ENCODE results near the gene ACY1.
A peak's percentile ranks its signal among the peaks of the same experiment; 100 is the strongest.

Gene ACY1

DNA sequence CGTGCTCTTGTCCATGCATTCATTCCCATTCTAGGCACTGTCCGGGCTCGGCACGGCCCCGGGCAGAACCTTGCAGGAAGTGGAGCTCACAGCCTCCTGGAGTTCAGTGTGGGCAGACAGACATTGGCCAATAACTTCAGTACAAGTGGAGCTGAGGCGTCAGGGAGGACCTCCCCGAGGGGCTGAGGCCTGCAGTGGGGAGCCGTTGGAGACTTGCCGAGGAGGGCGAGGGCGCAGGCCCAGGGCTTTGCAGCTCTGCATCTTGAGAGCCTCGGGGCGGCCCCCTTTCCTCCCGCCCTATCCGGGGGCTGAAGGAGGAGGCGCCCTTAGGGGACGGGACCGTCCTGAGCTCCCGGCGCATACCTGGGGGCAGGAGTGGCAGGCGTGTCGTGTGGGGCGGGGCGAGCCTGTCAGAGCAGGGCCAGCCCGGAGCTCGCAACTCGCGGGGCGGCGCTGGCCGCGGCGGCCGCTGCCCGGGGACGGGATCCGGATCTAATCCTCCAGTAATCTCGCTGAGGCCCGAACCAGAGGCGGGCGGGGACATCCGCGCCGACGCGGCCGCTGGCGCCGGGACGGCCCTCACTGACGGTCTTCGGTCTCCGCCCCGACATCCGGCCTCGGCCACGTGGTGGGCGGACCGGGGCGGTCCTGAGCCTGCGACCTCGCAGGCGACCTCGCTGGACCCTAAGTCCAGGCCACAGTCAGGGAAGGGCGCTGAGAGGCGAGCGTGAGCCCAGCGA lies at the start of gene ACY1:
TSS of gene ACY1 (plus strand) at position 698 of the 740 bp plus-strand sequence. CDS start 530 bp downstream, outside the sequence.
- DNase-seq = peak; percentile 78

DNA sequence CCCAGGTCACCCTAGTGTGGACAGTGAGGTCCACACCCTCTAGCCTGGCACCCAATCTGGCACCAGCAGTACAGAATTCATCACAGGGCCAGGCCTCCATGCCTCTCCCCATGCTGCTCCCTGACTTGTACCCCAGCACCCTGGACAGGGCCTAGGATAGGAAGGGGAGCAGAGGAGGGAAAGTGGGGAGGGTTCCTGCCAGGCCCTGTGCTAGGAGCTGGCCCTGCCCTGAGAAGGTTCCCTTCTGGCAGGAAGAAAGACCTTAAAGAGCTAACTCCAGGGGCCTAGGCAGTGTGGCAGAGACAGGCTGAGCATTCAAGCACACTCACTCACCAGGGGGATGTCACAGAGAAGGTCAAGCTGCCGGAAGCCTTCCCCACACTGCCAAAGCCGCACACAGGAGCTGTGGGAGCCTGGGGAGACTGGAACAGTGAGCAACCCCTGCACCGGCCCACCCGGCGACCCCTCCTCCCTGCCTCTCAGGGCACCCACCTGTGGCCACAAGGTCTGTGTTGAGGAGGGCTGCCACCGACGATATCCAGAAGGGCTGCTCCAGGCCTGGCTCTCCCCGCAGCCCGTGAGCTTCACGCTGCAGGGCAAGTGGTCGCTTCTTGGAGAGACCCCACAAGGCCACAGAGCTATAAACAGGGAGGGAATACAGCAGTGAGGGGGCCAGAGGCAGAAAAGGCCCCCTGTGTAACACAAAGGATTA lies 49.0 kb upstream of the ACY1 start:
- no peak for DNase-seq

DNA sequence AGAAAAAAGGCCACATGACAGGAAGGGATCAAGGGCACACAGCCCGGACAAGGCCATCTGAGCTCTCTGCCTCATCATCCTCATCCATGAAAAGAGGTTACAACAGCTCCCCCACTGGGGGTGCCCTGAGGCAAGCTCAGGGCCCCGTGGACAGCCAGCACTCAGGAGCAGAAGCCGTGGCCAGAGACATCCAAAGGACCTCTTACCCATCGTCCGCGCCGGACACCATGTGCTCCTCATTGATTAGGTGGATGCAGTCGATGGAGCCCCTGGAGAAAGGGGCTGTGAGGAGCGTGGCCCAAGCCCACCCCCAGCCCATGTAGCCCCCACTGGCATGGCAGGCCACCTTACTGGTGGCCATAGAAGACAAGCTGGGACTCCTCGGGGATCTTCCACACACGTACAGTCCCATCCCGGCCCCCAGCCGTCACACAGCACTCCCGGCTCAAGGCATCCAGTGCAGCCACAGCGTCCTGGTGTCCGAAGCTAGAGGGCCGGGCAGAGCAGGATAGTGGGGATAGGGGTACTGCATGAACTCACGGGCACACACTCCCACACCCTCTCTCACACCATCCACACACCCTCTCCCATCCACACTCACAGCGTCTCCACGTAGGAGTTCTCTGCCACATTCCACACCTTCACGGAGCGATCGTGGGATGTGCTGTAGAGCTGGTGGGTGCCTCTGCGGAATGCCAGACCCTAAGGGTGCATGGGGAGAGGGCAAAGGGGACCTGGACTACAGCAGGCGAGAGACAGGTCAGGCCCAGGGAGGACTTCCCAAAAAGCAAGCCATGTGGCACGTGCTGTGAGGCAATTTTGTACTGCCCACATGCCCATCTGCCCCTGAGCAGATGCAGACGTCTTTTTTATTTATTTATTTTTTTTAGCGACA lies 48.1 kb upstream of the ACY1 start:
- no peak for DNase-seq

DNA sequence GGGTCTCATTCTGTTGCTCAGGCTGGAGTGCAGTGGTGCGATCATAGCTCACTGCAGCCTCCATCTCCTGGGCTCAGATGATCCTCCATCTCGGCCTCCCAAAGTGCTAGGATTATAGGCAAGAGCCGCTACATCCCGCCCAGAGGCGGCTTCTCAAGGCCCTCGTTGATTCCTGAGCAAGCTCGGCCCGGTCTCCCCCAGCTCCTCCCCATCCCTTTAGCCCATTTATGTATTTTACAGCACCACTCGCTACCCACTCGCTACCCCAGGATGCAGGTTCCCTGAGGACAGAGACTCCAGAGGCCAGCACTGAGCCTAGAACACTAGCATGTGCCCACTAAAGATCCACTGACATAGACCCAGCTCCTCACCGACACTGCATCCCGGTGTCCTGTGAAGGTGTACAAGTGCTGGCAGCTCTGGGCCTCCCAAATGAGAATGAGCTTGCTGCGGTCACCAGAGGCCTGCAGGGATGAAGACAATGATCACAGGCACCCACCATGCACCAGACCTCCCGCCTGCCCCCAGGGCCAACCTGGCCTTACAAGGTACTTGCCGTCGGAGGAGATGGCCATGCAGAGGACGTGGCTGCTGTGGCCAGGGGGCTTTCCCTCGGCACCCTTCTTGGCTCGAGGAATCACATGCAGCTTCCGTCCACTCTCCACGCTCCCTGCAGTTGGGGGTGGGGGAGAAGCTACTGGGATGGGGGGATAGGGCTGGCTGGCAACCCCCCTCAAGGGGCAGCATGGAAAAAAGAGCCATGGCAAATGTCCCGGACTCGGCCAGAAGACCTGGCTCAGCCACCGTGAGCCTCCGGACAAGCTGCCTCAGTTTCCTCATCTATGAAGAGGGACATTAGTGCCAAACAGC lies 47.2 kb upstream of the ACY1 start:
- no peak for DNase-seq

DNA sequence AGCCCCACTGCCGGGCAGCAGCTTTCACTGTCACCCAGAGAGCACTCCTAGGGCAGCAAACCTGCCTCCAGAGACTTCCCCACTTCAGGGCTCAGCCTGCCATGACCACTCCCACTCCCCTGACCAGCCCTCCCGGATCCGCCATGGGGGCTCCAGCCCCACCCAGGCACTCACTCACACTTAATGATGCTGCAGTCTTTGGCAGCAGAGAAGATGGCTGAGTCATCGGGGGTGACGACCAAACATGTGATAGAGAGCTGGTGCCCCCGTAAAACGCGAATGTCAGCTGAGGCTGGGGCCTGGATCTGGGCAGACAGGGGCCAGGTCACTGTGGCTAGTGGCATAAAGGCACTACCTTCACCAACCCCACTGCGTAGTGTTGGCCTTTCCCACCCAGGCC lies 46.3 kb upstream of the ACY1 start:
- no peak for DNase-seq

DNA sequence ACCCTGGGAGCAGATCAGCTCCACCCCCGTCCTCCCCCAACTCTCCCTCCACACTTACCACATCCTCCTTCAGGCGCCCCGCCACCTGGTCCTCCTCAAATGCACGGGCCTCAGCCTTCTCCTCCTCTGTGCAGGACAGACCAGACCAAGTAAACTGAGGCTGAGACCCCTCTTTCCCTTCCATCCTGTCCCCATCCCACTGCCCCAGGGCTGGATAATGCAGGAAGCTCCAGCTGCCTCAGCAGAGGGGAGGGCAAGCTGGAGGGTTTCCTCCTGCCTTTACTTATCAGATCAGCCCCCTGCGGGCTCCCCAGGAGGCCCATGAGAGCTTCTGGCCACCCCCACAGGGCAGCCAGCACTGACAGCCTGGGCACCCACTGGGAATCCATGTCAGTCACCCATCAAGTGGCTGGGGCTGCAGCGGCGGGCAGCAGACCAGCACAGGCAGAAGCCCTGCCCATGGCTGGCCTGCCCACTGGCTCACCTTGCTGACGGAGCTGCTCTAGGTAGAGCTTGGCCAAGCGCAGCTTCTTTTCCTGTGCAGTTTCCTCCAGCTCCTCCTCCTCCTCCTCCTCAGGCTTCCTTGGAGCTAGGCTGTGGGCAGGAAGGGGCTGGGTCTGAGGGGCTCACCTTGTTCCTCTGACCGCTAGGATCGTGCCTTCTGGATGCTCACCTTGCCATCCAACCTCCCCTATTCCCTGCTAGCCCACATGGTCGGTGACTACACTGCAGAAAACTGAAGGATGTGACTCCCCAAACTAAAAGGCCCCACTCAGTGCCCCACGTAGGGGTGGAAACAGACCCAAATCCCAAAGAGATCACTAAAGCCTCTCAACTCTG lies 45.5 kb upstream of the ACY1 start:
- DNase-seq = no peak

DNA sequence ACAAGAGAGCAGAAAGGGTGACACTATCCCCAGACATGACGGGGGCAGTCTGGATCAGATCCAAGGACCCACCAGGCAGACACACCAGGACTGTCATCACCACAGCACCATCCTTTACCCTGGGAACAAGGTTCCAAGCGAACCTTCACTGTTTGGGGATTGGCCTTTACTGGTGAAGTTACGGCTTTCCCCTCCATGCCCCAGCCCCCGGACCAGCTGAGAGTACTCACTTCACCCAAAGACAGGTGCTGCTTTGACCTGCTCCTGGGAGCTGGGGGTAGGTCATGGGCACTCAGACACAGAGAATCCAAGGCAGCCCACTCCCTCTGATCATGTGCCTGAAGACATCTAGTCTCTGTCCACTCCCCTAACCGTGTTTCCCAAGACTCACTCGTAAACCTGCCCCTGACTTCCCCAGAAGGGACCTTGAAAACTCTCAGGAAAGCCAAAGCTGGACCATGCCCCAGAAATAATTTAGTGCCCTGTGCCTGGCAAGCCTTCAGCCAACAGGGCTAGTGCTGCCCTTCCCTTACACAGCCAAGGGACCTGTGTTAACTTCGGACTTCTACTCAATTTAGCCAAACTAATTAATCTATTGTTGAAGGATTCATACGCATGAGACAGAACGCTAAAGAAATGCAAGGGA lies 44.4 kb upstream of the ACY1 start:
- no peak for DNase-seq

DNA sequence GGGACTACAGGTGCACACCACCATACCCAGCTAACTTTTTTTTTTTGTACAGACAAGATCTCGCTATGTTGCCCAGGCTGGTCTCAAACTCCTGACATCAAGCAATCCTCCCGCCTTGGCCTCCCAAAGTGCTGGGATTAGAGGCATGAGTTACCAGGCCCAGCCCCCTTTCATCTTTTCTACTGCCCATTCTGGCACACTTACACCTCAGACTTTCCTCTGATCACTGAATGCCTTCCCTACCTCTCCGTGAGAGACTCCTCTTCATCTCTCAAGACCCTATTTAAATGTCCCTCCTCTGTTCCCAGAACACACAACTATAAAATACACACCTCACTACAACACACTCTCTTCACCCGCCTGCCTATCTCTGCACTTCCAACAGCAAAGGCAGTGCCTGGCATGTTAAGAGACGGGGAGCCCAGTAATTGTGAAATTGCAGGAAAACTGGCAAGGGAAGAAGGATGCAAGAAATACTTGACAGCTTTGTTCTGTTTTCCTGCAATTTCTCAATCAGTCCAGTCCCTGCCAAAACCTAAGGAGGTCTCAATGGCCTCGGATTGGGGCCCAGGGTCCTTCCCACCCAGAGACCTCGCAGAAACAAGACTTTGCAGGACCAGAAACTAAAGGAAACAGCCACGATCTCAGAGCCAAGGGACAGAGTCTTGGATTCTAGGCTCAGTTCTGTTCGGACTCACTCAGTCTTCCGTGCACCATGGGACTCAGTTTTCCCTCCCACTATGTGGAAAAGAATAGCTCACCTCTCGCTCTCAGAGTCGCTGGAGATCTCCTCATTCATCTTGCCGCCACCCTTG lies 42.5 kb upstream of the ACY1 start:
- DNase-seq = no peak

DNA sequence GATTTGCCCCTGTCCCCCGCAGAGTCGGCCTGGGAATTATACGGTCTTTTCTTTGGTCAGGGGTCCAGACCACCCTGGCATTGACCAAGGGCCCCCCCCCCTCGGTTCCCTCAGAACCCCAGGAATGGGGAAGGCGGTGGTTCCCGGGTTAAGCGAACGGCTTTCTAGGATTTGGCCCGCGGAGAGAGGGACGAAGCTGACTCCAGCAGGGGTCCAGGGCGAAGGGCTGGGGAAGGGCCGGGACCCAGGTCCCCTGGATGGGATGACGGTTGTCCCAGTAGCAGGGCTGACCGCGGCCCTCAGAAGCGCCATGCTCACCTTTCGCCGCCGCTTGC lies 41.9 kb upstream of the ACY1 start:
- DNase-seq = no peak

DNA sequence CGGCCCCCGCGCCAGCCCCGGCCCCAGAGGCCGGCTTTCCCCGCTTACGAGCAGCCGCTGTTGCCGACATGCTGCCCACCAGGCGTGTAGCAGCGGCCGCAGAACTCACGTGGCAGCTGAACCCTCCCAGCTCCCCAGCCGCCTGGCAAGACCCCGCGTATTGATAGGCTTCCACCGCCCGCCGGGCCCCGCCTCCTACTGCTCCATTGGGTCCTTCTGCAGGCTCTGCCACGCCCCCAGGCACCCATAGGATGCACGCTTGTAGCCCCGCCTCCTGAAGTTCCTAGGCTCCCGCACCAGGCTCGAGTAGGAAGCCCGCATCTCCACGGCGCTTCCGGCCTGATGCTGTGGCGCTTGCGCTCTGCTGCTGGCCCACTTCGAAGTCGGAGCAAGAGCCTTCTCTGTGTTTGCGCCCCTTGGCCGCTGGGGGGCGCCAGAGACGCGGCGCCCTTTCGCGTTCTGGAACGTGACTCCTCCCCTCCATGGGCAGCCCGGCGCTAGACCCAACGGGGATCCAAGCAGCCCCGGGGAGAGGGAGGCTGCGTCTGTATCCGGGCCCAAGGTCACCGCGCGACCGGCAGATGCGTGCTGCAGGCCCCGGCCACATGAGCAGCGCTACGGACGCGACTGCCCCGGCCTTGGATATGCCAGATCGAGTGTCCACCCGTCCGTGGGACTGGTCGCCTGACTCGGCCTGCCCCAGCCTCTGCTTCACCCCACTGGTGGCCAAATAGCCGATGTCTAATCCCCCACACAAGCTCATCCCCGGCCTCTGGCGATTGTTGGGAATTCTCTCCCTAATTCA lies 41.3 kb upstream of the ACY1 start, which contains the start of the genes PARP3 and RRP9:
TSS of gene PARP3 (plus strand) at position 566 of the 805 bp plus-strand sequence. CDS start 993 bp downstream, outside the sequence.
TSS of gene RRP9 (minus strand) at position 107 of the 805 bp plus-strand sequence. CDS start at position 70, 37 bp downstream.
- peak; percentile 100 for DNase-seq

DNA sequence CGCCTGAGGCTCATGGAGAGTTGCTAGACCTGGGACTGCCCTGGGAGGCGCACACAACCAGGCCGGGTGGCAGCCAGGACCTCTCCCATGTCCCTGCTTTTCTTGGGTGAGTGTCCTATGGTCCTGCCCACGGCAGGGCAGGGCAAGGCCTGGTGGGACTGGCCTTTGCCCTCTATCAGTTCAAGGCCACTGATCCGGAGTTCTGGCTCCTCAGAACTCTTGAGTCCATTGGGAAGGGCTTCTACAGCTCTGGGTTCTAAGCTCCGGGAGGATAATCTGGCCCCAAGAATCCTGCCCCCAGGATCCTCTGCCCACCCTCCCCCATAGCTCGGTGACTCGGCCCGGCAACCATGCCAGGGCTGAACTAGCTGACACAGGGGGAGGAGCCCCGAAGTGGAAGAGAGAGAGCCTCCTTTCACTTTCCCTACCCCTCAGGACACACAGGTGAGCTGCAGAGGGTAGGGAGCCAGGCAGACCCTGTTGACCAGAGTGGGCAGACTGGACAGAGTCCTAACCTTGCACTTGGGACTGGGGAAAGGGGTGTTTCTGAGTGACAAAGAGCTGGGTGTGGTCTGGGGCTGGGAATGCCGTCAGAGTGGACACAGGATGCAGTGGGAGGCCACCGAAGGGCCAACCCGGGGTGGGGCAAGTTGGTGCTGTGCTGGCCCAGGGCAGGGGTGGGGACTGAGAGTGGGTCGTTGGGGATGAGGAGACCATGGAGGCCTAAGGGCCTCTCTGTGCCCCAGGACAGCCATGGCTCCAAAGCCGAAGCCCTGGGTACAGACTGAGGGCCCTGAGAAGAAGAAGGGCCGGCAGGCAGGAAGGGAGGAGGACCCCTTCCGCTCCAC lies 40.5 kb upstream of the ACY1 start:
- peak; percentile 62 for DNase-seq

DNA sequence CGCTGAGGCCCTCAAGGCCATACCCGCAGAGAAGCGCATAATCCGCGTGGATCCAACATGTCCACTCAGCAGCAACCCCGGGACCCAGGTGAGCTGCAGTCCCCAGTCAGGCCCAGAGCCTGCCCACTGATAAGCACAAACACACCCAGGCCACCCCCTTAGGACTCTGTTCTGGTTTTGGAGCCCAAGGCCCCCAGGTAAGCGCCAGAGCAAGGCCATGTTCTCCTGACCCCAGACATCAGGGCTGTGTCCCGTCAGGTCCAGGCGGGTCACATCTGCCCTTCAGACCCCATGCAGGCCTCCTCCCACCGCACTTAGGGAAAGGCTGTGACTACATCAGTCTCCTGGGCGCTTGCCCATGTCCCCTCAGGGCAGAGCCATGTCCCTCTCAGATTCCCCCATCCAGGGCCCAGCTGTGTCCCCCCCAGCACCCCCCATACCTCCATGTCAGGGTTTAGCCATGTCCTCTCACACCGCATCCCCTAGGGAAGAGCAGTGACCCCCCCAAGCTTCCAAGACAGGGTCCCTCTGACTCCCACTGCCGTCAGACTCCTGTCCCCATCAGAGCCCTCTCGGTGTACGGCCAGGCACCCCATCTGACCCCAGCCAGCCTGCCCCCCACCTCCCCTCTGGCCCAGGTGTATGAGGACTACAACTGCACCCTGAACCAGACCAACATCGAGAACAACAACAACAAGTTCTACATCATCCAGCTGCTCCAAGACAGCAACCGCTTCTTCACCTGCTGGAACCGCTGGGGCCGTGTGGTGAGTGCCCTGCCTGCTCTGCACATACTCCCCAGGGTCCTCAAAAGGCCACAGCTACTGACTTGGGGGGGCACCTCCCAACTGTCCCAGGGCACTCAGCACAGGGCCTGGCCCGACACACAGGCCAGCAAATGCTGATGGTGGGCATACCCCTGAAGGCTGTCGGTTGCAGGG lies 39.6 kb upstream of the ACY1 start:
- DNase-seq = no peak

DNA sequence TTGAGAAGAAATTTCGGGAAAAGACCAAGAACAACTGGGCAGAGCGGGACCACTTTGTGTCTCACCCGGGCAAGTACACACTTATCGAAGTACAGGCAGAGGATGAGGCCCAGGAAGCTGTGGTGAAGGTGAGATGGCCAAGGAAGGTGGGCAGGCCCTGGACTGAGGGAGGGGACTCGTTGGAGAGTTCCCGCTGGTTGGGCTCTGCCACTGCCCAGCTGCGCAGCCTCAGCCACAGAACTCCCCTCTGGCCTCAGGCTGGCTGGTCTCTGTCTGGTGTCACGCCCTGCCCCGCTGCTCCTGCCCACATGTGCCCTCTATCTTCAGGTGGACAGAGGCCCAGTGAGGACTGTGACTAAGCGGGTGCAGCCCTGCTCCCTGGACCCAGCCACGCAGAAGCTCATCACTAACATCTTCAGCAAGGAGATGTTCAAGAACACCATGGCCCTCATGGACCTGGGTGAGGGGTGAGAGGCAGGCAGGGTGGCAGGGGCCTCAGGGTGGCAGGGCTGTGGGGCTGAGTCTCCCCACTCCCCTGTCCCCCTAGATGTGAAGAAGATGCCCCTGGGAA lies 38.8 kb upstream of the ACY1 start:
- no peak for DNase-seq

DNA sequence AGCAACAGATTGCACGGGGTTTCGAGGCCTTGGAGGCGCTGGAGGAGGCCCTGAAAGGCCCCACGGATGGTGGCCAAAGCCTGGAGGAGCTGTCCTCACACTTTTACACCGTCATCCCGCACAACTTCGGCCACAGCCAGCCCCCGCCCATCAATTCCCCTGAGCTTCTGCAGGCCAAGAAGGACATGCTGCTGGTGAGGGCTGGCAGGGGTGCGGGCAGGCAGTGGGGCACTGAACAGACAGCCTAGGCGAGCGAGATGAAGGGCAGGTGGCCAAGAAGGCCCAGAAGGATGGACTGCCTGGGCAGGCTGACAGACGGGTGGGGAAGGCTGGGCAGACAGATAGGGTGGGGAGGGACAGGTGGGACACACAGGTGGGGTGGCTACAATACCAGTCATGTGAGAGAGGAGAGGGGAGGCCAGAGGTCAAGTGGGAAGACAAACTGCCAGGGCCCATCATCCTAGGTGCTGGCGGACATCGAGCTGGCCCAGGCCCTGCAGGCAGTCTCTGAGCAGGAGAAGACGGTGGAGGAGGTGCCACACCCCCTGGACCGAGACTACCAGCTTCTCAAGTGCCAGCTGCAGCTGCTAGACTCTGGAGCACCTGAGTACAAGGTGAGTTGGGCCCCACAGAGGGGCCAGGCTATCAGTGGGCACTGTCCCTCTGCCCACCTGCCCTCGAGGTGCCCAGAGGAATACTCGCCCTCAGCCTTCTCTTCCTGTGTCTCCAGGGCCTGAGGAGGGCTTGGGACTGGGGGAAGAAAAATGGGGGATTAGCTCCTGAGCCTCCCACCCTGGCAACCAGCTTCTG lies 38.1 kb upstream of the ACY1 start:
- no peak for DNase-seq

DNA sequence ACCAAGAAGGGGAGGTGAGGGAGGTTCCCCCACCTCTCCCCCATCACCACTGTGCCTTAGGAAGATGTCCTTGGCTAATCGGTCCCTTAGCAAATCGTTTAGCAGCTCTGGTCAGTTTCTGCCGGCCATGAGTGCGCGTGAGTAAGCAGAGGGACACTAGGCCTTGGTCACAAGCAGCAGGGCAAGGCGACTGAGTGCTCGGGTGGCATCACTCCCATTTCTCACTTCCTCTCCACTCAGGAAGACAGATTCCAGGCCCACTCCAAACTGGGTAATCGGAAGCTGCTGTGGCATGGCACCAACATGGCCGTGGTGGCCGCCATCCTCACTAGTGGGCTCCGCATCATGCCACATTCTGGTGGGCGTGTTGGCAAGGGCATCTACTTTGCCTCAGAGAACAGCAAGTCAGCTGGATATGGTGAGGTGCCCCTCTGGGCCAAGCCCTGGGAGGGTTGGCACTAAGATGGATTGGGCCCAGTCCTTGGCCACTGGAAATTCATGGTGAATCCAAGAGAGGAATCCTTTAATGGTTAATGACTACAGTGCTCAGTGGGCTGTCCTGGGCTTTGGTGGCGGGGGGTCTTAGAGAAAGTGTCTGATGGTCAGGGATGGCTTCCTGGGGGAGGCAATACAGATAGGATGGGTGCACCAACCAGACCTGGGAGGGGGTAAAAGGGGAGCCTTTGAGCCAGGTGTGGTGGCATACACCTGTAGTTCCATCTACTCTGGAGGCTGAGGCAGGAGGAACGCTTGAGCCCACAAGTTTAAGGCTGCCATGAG lies 37.2 kb upstream of the ACY1 start:
- DNase-seq = no peak
